HUES6 (cell line): ENCODE measurements around the gene SCG5.

Experiments used
- H3K27ac ChIP-seq: 2 replicates; pipeline ENCODE4 v1.7.0; 2013; ENCODE audit warnings: low read depth, mild to moderate bottlenecking, low read length, inconsistent platforms
- H3K27me3 ChIP-seq: 2 replicates; pipeline ENCODE4 v1.6.1; 2013; ENCODE audit warnings: low read length; ENCODE audit not compliant: control insufficient read depth, insufficient read depth
- H3K36me3 ChIP-seq: 2 replicates; pipeline ENCODE4 v1.6.1; 2013; ENCODE audit warnings: low read length; ENCODE audit not compliant: control insufficient read depth, insufficient read depth
- H3K4me1 ChIP-seq: 2 replicates; pipeline ENCODE4 v1.6.1; 2013; ENCODE audit warnings: low read length; ENCODE audit not compliant: control insufficient read depth, insufficient read depth
- H3K4me3 ChIP-seq: 2 replicates; pipeline ENCODE4 v1.5.1; 2013; ENCODE audit warnings: low read depth, low read length
- H3K9ac ChIP-seq: one replicate; pipeline ENCODE4 v1.6.1; 2013; ENCODE audit warnings: mild to moderate bottlenecking, low read length
- H3K9me3 ChIP-seq: 2 replicates; pipeline ENCODE4 v1.6.1; 2013; ENCODE audit warnings: low read depth, low read length; ENCODE audit not compliant: control insufficient read depth, insufficient read depth

Gene SCG5

DNA sequence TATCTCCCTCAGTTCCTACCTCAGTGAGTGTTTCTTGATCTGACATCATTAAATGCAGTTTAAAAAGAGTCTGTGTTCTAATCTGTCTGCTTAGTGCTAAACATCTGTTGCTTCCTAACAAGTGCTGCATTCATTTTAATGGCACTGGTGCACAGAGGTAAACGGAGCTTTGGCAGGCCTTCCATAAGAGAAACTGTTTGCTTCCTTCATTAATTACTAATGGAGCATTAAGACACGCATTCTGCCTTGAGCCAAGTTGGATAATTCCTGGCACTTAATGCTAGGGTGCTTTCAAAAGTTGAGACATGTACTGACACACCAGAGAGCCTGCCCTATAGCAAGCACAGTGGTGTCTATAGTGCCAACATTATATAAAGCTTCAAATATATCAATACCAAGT is 34.7 kb downstream of the SCG5 start:
- no peaks in the 10 kb centered on the region for H3K36me3 ChIP-seq
- H3K4me1 ChIP-seq, result peaks cover 10% of the 10 kb centered on the region
- H3K4me3 ChIP-seq, result no peak overlapping the region
- H3K9me3 ChIP-seq, result no peaks in the 10 kb centered on the region
- no peak overlapping the region for H3K9ac ChIP-seq
- no peaks in the 10 kb centered on the region for H3K27me3 ChIP-seq
- no peak overlapping the region for H3K27ac ChIP-seq

- H3K27me3 ChIP-seq, result no peaks in the 10 kb centered on the region
- no peaks in the 10 kb centered on the region for H3K9me3 ChIP-seq
- H3K36me3 ChIP-seq, result no peaks in the 10 kb centered on the region
- H3K9ac ChIP-seq, result no peak overlapping the region
- H3K4me3 ChIP-seq, result no peak overlapping the region
- H3K27ac ChIP-seq, result no peak overlapping the region
- peaks cover 9% of the 10 kb centered on the region for H3K4me1 ChIP-seq
Observed at GRCh38 chr15:32677238-32677750, 35.8 kb downstream of the SCG5 start.

DNA sequence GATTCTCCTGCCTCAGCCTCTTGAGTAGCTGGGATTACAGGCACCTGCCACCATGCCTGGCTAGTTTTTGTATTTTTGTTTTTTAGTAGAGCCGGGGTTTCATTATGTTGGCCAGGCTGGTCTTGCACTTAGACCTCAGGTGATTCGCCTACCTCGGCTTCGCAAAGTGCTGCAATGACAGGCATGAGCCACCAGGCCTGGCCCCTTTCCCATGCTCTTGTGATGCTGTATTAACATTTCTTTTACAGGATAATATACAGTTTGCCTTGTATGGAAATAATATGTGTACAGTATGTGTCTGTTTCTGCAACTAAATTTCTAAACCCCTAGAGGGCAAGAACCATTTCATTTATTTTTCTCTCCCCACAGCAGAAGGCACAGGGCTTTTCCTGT is 37.8 kb downstream of the SCG5 start:
- Histone ChIP-seq H3K36me3 (no peaks in the 10 kb centered on the region), H3K27ac (no peak overlapping the region), H3K4me3 (no peak overlapping the region), H3K4me1 (peaks cover 9% of the 10 kb centered on the region), H3K9me3 (no peaks in the 10 kb centered on the region), H3K9ac (no peak overlapping the region), H3K27me3 (no peaks in the 10 kb centered on the region)

- H3K27me3 ChIP-seq, result no peaks in the 10 kb centered on the region
- H3K9me3 ChIP-seq, result peaks cover 2% of the 10 kb centered on the region; the same call in 1 of the 2 replicates
- H3K4me3 ChIP-seq, result no peak overlapping the region
- H3K36me3 ChIP-seq, result no peaks in the 10 kb centered on the region
- H3K4me1 ChIP-seq, result peaks cover 10% of the 10 kb centered on the region
- no peak overlapping the region for H3K9ac ChIP-seq
- no peak overlapping the region for H3K27ac ChIP-seq
Observed at GRCh38 chr15:32682569-32682968, 41.1 kb downstream of the SCG5 start.

GRCh38 chr15:32682977-32683630 is 41.6 kb downstream of the SCG5 start:
- H3K27me3 ChIP-seq, result no peaks in the 10 kb centered on the region
- no peak overlapping the region for H3K9ac ChIP-seq
- H3K9me3 ChIP-seq, result peaks cover 2% of the 10 kb centered on the region; the same call in 1 of the 2 replicates
- no peaks in the 10 kb centered on the region for H3K36me3 ChIP-seq
- H3K4me3 ChIP-seq, result no peak overlapping the region
- H3K27ac ChIP-seq, result no peak overlapping the region
- peaks cover 6% of the 10 kb centered on the region; the same call in 1 of the 2 replicates for H3K4me1 ChIP-seq

DNA sequence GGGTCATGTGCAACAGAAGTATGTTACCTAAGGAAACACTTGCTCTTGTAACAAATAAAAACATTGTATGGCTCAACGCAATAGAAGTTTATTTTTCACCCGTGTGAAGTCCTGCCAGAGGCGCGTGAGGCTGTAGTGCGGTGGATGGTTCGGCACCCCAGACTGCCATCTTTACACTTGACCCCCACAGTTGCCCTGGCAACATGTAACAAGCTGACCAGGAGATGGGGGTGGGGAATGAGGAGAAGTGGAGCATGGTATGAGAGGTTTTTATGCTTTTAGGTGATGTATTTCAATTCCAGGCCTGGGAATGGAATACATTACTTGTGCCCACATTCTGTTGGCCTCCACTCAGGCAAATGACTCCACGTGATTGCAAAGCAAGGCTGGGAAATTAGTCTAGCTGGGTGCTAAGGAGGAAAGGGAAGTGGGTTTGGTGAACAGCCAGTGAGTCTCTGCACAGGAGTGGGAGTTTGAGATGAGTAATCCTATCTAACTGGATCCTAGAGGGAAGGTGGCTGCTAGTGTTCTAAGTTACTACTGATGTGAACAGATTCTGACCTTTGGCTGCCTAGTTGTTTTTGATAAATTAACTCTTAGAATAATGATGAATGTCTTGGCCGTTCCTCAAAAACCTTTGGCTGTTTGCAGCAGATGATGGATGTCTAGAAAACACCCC is 42.5 kb downstream of the SCG5 start:
- peaks cover 2% of the 10 kb centered on the region; the same call in 1 of the 2 replicates for H3K9me3 ChIP-seq
- H3K27me3 ChIP-seq, result no peaks in the 10 kb centered on the region
- H3K36me3 ChIP-seq, result no peaks in the 10 kb centered on the region
- no peak overlapping the region for H3K4me3 ChIP-seq
- no peak overlapping the region for H3K27ac ChIP-seq
- H3K9ac ChIP-seq, result no peak overlapping the region
- H3K4me1 ChIP-seq, result peaks cover 6% of the 10 kb centered on the region; the same call in 1 of the 2 replicates

- H3K36me3 ChIP-seq, result no peaks in the 10 kb centered on the region
- H3K27ac ChIP-seq, result no peak overlapping the region
- H3K9me3 ChIP-seq, result peaks cover 2% of the 10 kb centered on the region; the same call in 1 of the 2 replicates
- no peak overlapping the region for H3K4me3 ChIP-seq
- H3K4me1 ChIP-seq, result peaks cover 6% of the 10 kb centered on the region; the same call in 1 of the 2 replicates
- no peak overlapping the region for H3K9ac ChIP-seq
- H3K27me3 ChIP-seq, result no peaks in the 10 kb centered on the region
Observed at GRCh38 chr15:32685576-32685975, 44.1 kb downstream of the SCG5 start.

DNA sequence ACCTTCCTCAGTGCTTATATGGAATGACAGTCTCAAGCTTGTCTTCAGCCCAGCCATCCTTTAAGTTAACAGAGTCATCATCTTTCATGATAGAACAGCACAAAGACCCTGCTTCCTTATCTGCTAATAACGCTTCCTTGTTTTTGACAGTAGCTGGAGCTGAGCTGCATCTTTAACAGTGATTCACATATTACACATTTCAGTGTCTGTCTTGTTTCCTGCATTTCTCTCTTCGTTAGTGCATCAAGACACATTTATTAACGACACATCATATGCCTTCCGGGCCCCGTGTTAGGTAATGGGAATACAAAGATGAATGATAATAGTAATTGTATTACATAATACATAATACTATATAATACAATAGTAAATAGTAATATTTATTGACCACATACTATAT is 46.0 kb downstream of the SCG5 start:
- H3K27me3 ChIP-seq, result no peaks in the 10 kb centered on the region
- H3K36me3 ChIP-seq, result no peaks in the 10 kb centered on the region
- no peak overlapping the region for H3K9ac ChIP-seq
- H3K27ac ChIP-seq, result no peak overlapping the region
- H3K4me3 ChIP-seq, result no peak overlapping the region
- H3K4me1 ChIP-seq, result peaks cover 6% of the 10 kb centered on the region; the same call in 1 of the 2 replicates
- peaks cover 2% of the 10 kb centered on the region; the same call in 1 of the 2 replicates for H3K9me3 ChIP-seq

DNA sequence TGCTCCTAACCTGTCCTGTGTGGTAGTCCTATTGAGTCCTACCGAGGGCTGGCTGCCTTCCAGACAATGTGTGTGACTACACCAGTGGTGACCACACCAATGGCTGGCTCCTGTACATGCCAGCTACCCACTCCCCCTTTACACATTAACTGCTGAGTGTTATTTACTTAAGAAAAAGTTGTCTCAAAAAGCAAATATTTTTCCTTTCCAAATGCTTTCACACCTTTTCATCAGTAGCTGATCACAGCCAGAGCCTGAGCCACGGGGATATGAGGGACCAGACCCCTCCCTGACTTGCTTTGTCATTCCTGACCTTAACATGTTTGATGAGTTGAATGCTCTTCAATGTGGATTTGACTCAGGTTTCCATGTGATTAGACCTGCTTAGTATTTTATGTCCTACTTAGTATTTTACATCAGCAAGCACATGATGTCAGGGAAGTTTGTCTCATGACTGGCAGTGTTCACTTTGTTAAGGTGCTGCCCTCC is 46.7 kb downstream of the SCG5 start:
- Histone ChIP-seq H3K27ac (no peak overlapping the region), H3K9ac (no peak overlapping the region), H3K4me3 (no peak overlapping the region), H3K36me3 (no peaks in the 10 kb centered on the region), H3K27me3 (no peaks in the 10 kb centered on the region), H3K4me1 (peaks cover 6% of the 10 kb centered on the region; the same call in 1 of the 2 replicates), H3K9me3 (peaks cover 2% of the 10 kb centered on the region; the same call in 1 of the 2 replicates)

DNA sequence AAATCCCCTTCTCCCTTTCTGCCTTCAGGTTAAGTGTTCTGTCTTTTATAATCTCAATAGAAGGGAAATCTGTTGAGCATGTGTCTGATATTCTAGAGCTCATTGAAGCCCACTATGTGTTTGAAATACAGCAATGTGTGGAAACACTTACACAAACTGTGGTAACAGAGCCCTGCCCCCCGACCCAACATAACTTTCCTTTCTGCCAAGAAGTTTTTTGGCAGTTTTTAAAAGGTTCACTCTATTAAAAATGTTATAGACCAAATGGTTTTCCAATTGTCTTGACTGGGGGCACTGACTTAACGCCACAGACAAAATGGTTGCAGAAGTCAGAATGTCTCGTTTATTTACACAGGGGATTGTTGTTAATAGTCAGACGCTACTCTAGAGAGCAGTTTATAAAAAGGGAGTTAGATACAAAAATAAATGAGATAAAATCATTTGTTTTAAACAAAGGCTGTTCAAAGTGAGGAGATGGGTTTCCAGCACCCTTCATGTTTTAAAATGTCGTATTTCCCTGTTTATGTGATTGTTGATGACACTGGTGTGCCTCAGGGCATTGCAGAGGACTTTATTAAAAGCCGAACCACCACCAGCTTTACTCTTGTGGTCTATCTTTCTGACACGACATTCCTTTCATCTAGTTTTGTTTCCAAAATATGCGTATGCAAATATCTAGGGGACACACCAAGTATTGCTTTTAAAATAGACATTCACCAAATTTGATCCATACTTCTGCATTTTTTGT is 49.6 kb downstream of the SCG5 start:
- H3K9me3 ChIP-seq, result peaks cover 2% of the 10 kb centered on the region; the same call in 1 of the 2 replicates
- no peaks in the 10 kb centered on the region for H3K4me1 ChIP-seq
- no peak overlapping the region for H3K9ac ChIP-seq
- H3K36me3 ChIP-seq, result no peaks in the 10 kb centered on the region
- no peak overlapping the region for H3K4me3 ChIP-seq
- H3K27me3 ChIP-seq, result no peaks in the 10 kb centered on the region
- H3K27ac ChIP-seq, result no peak overlapping the region
